PFSK-1 (cell line): Measurements from ENCODE around the gene CASR.

Experiments used
- FOXP2 ChIP-seq: optimal IDR thresholded peaks from 2 replicates; pipeline ENCODE3; 2011; ENCODE audit warnings: borderline replicate concordance, control low read depth, inconsistent platforms; ENCODE audit not compliant: insufficient read depth; ENCODE audit errors: extremely low read length, extremely low read depth
- POLR2AphosphoS5 ChIP-seq: IDR thresholded peaks from 2 replicates; pipeline ENCODE4 v1.6.1; 2012; ENCODE audit warnings: low read depth, mild to moderate bottlenecking, control low read depth, low read length, moderate library complexity
- SIN3A ChIP-seq: IDR thresholded peaks from 2 replicates; pipeline ENCODE4 v1.6.1; 2012; ENCODE audit warnings: mild to moderate bottlenecking, low read length, moderate library complexity, borderline replicate concordance; ENCODE audit not compliant: insufficient read depth
- TAF1 ChIP-seq: IDR thresholded peaks from 2 replicates; pipeline ENCODE4 v1.6.1; 2012; ENCODE audit warnings: low read length, control low read depth, borderline replicate concordance; ENCODE audit not compliant: insufficient read depth
- TF ChIP-seq, protein P1 (sequence below), 2 experiments: IDR thresholded peaks; 2 replicates each; pipeline versions ENCODE4 v1.6.1 to v1.8.0; 2011 to 2012; ENCODE audit warnings: low read depth in 2 of 2, low read length in 2 of 2, control low read depth in 1 of 2, inconsistent platforms in 1 of 2, mild to moderate bottlenecking in 1 of 2, moderate library complexity in 1 of 2; ENCODE audit not compliant: insufficient read depth in 1 of 2

DNA sequence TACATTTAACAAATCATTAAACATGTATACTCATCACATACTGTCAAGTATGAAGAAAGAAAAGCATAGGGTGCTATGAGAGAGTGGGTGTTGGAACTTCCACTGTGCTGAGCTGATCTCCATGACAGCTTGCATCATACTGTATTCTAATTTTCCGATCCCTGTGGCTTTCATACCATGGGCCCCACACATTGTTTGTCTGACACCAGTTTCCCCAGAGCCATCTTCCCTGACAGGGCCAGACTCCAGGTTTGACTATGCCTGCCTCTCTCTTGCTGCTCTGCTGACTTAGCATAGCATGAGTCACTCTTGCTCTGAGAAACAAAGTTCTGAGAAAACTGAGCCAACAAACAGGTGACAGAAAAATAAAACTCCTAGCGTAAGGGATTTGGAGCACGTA lies 37.0 kb upstream of the CASR start:
- TF ChIP-seq POLR2AphosphoS5 (no peak), TAF1 (no peak), SIN3A (no peak), FOXP2 (no peak)
- TF ChIP-seq, protein P1, sequence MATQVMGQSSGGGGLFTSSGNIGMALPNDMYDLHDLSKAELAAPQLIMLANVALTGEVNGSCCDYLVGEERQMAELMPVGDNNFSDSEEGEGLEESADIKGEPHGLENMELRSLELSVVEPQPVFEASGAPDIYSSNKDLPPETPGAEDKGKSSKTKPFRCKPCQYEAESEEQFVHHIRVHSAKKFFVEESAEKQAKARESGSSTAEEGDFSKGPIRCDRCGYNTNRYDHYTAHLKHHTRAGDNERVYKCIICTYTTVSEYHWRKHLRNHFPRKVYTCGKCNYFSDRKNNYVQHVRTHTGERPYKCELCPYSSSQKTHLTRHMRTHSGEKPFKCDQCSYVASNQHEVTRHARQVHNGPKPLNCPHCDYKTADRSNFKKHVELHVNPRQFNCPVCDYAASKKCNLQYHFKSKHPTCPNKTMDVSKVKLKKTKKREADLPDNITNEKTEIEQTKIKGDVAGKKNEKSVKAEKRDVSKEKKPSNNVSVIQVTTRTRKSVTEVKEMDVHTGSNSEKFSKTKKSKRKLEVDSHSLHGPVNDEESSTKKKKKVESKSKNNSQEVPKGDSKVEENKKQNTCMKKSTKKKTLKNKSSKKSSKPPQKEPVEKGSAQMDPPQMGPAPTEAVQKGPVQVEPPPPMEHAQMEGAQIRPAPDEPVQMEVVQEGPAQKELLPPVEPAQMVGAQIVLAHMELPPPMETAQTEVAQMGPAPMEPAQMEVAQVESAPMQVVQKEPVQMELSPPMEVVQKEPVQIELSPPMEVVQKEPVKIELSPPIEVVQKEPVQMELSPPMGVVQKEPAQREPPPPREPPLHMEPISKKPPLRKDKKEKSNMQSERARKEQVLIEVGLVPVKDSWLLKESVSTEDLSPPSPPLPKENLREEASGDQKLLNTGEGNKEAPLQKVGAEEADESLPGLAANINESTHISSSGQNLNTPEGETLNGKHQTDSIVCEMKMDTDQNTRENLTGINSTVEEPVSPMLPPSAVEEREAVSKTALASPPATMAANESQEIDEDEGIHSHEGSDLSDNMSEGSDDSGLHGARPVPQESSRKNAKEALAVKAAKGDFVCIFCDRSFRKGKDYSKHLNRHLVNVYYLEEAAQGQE (IDR thresholded peaks at IDR 0.05; ENCODE audit: insufficient read depth in 1 of 2, low read depth in 2 of 2, low read length in 2 of 2), result no peak
